GM12878 (cell line): ENCODE measurements around the gene RSRP1. TPM values are rescaled to one million over a fixed set of nuclear protein-coding genes. Genes with fewer than 3 reads are reported as not detected.

Source experiments
- ATAC-seq: fragments of 200-7000 bp; cut with Tn5 transposase; 3 replicates; pipeline ENCODE4 v1.9.1; 2020; ENCODE audit warnings: mild to moderate bottlenecking, moderate library complexity
- BruUV-seq: library from RNA; stranded (reverse); fragments of 400-500 nt; replicated peaks from 2 replicates; lab custom pipeline; 2021; lab: Mats Ljungman, UMichigan
- CTCF ChIA-PET: fragments of 300-600 bp; sonication (Branson Sonifier 250); formaldehyde crosslinking; extraction: SDS; loops from one replicate; lab custom pipeline; 2021; ENCODE audit warnings: inconsistent platforms; lab: Yijun Ruan, JAX
- POLR2A ChIA-PET: fragments of 350-600 bp; formaldehyde crosslinking; extraction: SDS; loops from one replicate; lab custom pipeline; 2021; ENCODE audit warnings: inconsistent platforms; lab: Charles Lee
- RAD21 ChIA-PET: fragments of 300-600 bp; sonication (Branson Sonifier 250); formaldehyde crosslinking; loops from one replicate; lab custom pipeline; 2023; ENCODE audit warnings: antibody characterized with exemption; ENCODE audit not compliant: unreplicated experiment; lab: Charles Lee
- SMC1A ChIA-PET: fragments of 300-600 bp; sonication (Branson Sonifier 250); formaldehyde crosslinking; loops from one replicate; lab custom pipeline; 2023; ENCODE audit not compliant: unreplicated experiment, uncharacterized antibody; lab: Charles Lee
- DNase-seq: peaks from one replicate; pipeline ENCODE4 v3.0.0-alpha.2; 2011; ENCODE audit warnings: low read depth, low spot score
- FAIRE-seq: peaks from 3 replicates; lab custom pipeline; 2011; peaks lifted over from hg19 to GRCh38; lab: Jason Lieb, UNC
- H2AFZ ChIP-seq: 2 replicates; pipeline ENCODE4 v1.6.0; 2011; ENCODE audit warnings: low read depth, low read length, control low read depth; ENCODE audit not compliant: control insufficient read depth
- H3K27ac ChIP-seq: 2 replicates; pipeline ENCODE4 v1.5.1; 2011; ENCODE audit warnings: control low read depth; ENCODE audit not compliant: control insufficient read depth, insufficient read depth
- H3K27me3 ChIP-seq, 2 experiments: replicated peaks in 1 of 2; 2 replicates each; pipeline versions ENCODE4 v1.6.0 to v1.6.1; 2011; ENCODE audit warnings: low read length in 1 of 2; ENCODE audit not compliant: control insufficient read depth in 2 of 2, insufficient read depth in 2 of 2
- H3K36me3 ChIP-seq, 2 experiments: 2 replicates each; pipeline ENCODE4 v1.5.1; 2011; ENCODE audit warnings: low read length in 1 of 2; ENCODE audit not compliant: control insufficient read depth in 2 of 2, insufficient read depth in 2 of 2
- H3K4me1 ChIP-seq: 2 replicates; pipeline ENCODE4 v1.6.1; 2011; ENCODE audit warnings: mild to moderate bottlenecking, low read length, moderate library complexity, mixed read lengths; ENCODE audit not compliant: control insufficient read depth, insufficient read depth
- H3K4me2 ChIP-seq: 2 replicates; pipeline ENCODE4 v1.6.0; 2011; ENCODE audit warnings: control low read depth; ENCODE audit not compliant: control insufficient read depth, insufficient read depth
- H3K4me3 ChIP-seq: fragments of 200-600 bp; sonication (generic); 2 replicates; pipeline ENCODE4 v1.5.1; 2016
- H3K79me2 ChIP-seq: 2 replicates; pipeline ENCODE4 v1.6.0; 2011; ENCODE audit warnings: low read length; ENCODE audit not compliant: control insufficient read depth, insufficient read depth
- H3K9ac ChIP-seq: 2 replicates; pipeline ENCODE4 v1.8.0; 2011; ENCODE audit warnings: low read length, control low read depth, mixed read lengths; ENCODE audit not compliant: control insufficient read depth, insufficient read depth
- H3K9me3 ChIP-seq: replicated peaks from 3 replicates; pipeline ENCODE4 v1.5.1; 2011; ENCODE audit warnings: mild to moderate bottlenecking, low read length; ENCODE audit not compliant: control insufficient read depth, insufficient read depth
- H4K20me1 ChIP-seq: 2 replicates; pipeline ENCODE4 v1.6.0; 2011; ENCODE audit not compliant: control insufficient read depth, insufficient read depth
- CHD4 ChIP-seq: fragments of 200-600 bp; sonication (generic); IDR thresholded peaks from 2 replicates; pipeline ENCODE4 v1.6.1; 2016; ENCODE audit warnings: mild to moderate bottlenecking
- FOS ChIP-seq: IDR thresholded peaks from 3 replicates; pipeline ENCODE4 v1.6.1; 2011; ENCODE audit warnings: borderline replicate concordance; ENCODE audit not compliant: insufficient read length; ENCODE audit errors: extremely low read depth
- MTA3 ChIP-seq: IDR thresholded peaks from 2 replicates; pipeline ENCODE4 v1.6.1; 2012; ENCODE audit warnings: low read length, inconsistent platforms, borderline replicate concordance
- PAX5 ChIP-seq: IDR thresholded peaks from 2 replicates; pipeline ENCODE4 v1.6.1; 2011; ENCODE audit warnings: low read depth, low read length, borderline replicate concordance
- PAX8 ChIP-seq: fragments of 450-650 bp; IDR thresholded peaks from 2 replicates; pipeline ENCODE4 v1.6.1; 2017; ENCODE audit warnings: mild to moderate bottlenecking, moderate library complexity
- POU2F2 ChIP-seq: IDR thresholded peaks from 3 replicates; pipeline ENCODE4 v1.6.1; 2011; ENCODE audit warnings: low read depth, mild to moderate bottlenecking, low read length, borderline replicate concordance
- RELA ChIP-seq: fragments of 450-650 bp; IDR thresholded peaks from 2 replicates; pipeline ENCODE4 v1.8.0; 2014; ENCODE audit warnings: borderline replicate concordance; ENCODE audit not compliant: partially characterized antibody
- SRF ChIP-seq, 2 experiments: IDR thresholded peaks; 2 replicates each; pipeline ENCODE4 v1.6.1; 2011; ENCODE audit warnings: low read depth in 2 of 2, low read length in 2 of 2, mild to moderate bottlenecking in 1 of 2, moderate library complexity in 1 of 2
- YY1 ChIP-seq: IDR thresholded peaks from 2 replicates; pipeline ENCODE4 v1.6.1; 2011; ENCODE audit warnings: low read depth, mild to moderate bottlenecking, low read length
- ZNF592 ChIP-seq: fragments of 450-650 bp; IDR thresholded peaks from 2 replicates; pipeline ENCODE4 v1.6.1; 2017; ENCODE audit warnings: mild to moderate bottlenecking, moderate library complexity
- whole genome bisulfite sequencing: methylation state at CpG from one replicate; pipeline ENCODE4 v1.1.6; 2016; ENCODE audit warnings: low lambda C conversion rate; ENCODE audit not compliant: insufficient replicate concordance, insufficient coverage; ENCODE audit errors: missing lambda C conversion rate; 5-methylcytosine and 5-hydroxymethylcytosine counted together
- in situ Hi-C: fragments of 300-500 bp; cut with MboI; formaldehyde crosslinking; loops from 9 replicates; pipeline ENCODE4 v1.14.3; 2018; ENCODE audit warnings: mixed read lengths
- intact Hi-C: fragments of 100-400 bp; cut with micrococcal nuclease; formaldehyde crosslinking; loops from one replicate; pipeline ENCODE4 v1.14.2; 2022; ENCODE audit not compliant: unreplicated experiment
- polyA plus RNA-seq, 11 experiments: library from polyadenylated mRNA; depleted of rRNA in 4 of 11; unstranded in 6 of 11; stranded (reverse) in 5 of 11; fragments of >200 nt; fragmentation: Nextera tagmentation in 4 of 11; fragmentation: Illumina TruSeq in 1 of 11; extraction: Ambion mirVana in 4 of 11; extraction: Trizol in 1 of 11; gene quantifications; 1 replicate in 1 of 11; 2 replicates in 10 of 11; pipeline versions ENCODE4 v1.2.1 to v1.2.3, GENCODE V29; 2011 to 2016; ENCODE audit warnings: inconsistent platforms in 2 of 11, missing spikeins in 2 of 11, low read depth in 1 of 11
- total RNA-seq, 4 experiments: library from RNA; depleted of rRNA in 3 of 4; stranded (reverse); fragments of >200 nt in 3 of 4; fragmentation: Illumina TruSeq in 1 of 4; extraction: Trizol in 1 of 4; gene quantifications; 2 replicates each; pipeline versions ENCODE4 v1.2.1 to v1.2.3, GENCODE V29; 2013 to 2021
- TF ChIP-seq, protein P1 (sequence below): fragments of 150-350 bp; IDR thresholded peaks from 2 replicates; pipeline ENCODE4 v1.6.1; 2016; ENCODE audit warnings: low read depth, low read length
- TF ChIP-seq, protein P2 (sequence below): fragments of 450-650 bp; IDR thresholded peaks from 2 replicates; pipeline ENCODE4 v1.6.1; 2017; ENCODE audit warnings: mild to moderate bottlenecking
- TF ChIP-seq, protein P3 (sequence below): IDR thresholded peaks from 2 replicates; pipeline ENCODE4 v1.6.1; 2011; ENCODE audit warnings: mild to moderate bottlenecking, low read depth, low read length, moderate library complexity; ENCODE audit not compliant: insufficient replicate concordance

RSRP1 gene
- total and polyA plus RNA-seq, 10 of the 15 experiments (the other 5 are each of a cell fraction or from before 2014, with no cell fraction given) = 23.5 to 128 (median 90.0) TPM

- H3K9ac ChIP-seq = no peak overlapping the region
- intact Hi-C loops = loop anchor here (10.0 kb wide), 3 partner anchors 86 to 276 kb away; no protein-coding TSS in a partner anchor
- H3K9me3 ChIP-seq = no peaks in the 10 kb centered on the region
- H3K4me3 ChIP-seq = no peak overlapping the region
- ChIA-PET CTCF (interaction anchor here (2.9 kb wide), 1 partner anchor 102 kb away, joined by 7 read pairs; no protein-coding TSS in a partner anchor), POLR2A (no interaction called here), RAD21 (interaction anchor here (0.6 kb wide), 1 partner anchor 622 kb away, joined by 3 read pairs; no protein-coding TSS in a partner anchor), SMC1A (interaction anchor here (0.5 to 6.3 kb wide), 2 partner anchors 352 to 1021 kb away, joined by 3 to 37 read pairs; no protein-coding TSS in a partner anchor)
- peaks cover 4% of the 10 kb centered on the region; the same call in 1 of the 2 replicates for H3K4me1 ChIP-seq
- no peaks in the 10 kb centered on the region for H3K36me3 ChIP-seq
- H2AFZ ChIP-seq = no peak overlapping the region
- in situ Hi-C loops = loop anchor here (10.0 kb wide), 1 partner anchor 516 kb away; no protein-coding TSS in a partner anchor
- H3K27ac ChIP-seq = no peak overlapping the region
- H4K20me1 ChIP-seq = no peaks in the 10 kb centered on the region
- peaks cover 3 to 4% of the 10 kb centered on the region in 2 experiments for H3K27me3 ChIP-seq
- DNase-seq (no peak), FAIRE-seq (no peak), ATAC-seq (no peak)
- H3K4me2 ChIP-seq = no peak overlapping the region
- BruUV-seq = no TSS peak
- H3K79me2 ChIP-seq = no peaks in the 10 kb centered on the region
- 50% methylated on average over 7 of the region's 7 CpGs for whole genome bisulfite sequencing
- TF ChIP-seq PAX8 (no peak), CHD4 (no peak), RELA (no peak), FOS (no peak), POU2F2 (no peak), MTA3 (no peak), YY1 (no peak), ZNF592 (no peak), SRF (IDR thresholded peaks at IDR 0.05; ENCODE audit: low read depth in 2 of 2, low read length in 2 of 2) (no peak), PAX5 (no peak)
- TF ChIP-seq, protein P1, sequence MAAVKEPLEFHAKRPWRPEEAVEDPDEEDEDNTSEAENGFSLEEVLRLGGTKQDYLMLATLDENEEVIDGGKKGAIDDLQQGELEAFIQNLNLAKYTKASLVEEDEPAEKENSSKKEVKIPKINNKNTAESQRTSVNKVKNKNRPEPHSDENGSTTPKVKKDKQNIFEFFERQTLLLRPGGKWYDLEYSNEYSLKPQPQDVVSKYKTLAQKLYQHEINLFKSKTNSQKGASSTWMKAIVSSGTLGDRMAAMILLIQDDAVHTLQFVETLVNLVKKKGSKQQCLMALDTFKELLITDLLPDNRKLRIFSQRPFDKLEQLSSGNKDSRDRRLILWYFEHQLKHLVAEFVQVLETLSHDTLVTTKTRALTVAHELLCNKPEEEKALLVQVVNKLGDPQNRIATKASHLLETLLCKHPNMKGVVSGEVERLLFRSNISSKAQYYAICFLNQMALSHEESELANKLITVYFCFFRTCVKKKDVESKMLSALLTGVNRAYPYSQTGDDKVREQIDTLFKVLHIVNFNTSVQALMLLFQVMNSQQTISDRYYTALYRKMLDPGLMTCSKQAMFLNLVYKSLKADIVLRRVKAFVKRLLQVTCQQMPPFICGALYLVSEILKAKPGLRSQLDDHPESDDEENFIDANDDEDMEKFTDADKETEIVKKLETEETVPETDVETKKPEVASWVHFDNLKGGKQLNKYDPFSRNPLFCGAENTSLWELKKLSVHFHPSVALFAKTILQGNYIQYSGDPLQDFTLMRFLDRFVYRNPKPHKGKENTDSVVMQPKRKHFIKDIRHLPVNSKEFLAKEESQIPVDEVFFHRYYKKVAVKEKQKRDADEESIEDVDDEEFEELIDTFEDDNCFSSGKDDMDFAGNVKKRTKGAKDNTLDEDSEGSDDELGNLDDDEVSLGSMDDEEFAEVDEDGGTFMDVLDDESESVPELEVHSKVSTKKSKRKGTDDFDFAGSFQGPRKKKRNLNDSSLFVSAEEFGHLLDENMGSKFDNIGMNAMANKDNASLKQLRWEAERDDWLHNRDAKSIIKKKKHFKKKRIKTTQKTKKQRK = no peak
- TF ChIP-seq, protein P2, sequence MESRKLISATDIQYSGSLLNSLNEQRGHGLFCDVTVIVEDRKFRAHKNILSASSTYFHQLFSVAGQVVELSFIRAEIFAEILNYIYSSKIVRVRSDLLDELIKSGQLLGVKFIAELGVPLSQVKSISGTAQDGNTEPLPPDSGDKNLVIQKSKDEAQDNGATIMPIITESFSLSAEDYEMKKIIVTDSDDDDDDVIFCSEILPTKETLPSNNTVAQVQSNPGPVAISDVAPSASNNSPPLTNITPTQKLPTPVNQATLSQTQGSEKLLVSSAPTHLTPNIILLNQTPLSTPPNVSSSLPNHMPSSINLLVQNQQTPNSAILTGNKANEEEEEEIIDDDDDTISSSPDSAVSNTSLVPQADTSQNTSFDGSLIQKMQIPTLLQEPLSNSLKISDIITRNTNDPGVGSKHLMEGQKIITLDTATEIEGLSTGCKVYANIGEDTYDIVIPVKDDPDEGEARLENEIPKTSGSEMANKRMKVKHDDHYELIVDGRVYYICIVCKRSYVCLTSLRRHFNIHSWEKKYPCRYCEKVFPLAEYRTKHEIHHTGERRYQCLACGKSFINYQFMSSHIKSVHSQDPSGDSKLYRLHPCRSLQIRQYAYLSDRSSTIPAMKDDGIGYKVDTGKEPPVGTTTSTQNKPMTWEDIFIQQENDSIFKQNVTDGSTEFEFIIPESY = no peak
- TF ChIP-seq, protein P3, sequence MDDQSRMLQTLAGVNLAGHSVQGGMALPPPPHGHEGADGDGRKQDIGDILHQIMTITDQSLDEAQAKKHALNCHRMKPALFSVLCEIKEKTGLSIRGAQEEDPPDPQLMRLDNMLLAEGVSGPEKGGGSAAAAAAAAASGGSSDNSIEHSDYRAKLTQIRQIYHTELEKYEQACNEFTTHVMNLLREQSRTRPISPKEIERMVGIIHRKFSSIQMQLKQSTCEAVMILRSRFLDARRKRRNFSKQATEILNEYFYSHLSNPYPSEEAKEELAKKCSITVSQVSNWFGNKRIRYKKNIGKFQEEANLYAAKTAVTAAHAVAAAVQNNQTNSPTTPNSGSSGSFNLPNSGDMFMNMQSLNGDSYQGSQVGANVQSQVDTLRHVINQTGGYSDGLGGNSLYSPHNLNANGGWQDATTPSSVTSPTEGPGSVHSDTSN = no peak
Observed at GRCh38 chr1:25201006-25201405, 46.2 kb downstream of the RSRP1 start.
